ENCODE measurements around the gene DENND1C.

DNA sequence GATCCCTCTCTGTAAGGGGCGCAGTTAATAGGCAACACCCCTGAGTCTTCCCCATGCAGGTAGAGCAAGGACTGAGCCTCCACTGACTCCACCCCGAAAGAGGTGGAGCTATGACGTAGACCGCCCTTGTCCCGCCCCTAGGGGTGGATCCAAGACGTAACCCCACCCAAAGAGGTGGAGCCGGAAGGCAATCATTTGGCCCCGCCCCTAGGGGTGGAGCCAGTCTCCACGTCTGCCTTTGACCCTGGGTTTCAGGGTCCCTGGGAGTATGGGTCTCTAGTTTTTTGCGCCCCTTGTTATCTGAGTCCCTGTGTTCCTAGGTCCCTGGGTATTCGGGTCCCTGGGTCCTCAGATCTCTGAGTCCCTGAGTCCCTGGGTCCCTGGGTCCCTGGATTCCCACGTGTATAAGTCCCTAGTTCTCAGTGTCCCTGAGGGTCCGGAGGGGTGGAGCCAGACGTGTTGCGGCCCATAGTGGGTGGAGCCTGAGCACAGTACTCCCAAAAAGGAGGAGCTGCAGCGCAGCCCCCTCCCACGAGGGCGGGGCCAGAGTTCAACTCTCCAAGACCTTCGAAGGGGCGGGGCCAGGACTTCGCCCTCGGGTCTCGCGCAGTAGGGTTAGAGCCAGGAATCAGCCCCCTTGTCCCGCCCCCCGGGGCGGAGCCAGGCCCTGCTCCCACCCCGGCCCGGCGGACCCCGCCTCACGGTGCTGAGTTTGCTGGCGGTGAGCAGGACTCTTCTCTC is 5.3 kb downstream of the DENND1C start:
- TF ChIP-seq, protein P1, sequence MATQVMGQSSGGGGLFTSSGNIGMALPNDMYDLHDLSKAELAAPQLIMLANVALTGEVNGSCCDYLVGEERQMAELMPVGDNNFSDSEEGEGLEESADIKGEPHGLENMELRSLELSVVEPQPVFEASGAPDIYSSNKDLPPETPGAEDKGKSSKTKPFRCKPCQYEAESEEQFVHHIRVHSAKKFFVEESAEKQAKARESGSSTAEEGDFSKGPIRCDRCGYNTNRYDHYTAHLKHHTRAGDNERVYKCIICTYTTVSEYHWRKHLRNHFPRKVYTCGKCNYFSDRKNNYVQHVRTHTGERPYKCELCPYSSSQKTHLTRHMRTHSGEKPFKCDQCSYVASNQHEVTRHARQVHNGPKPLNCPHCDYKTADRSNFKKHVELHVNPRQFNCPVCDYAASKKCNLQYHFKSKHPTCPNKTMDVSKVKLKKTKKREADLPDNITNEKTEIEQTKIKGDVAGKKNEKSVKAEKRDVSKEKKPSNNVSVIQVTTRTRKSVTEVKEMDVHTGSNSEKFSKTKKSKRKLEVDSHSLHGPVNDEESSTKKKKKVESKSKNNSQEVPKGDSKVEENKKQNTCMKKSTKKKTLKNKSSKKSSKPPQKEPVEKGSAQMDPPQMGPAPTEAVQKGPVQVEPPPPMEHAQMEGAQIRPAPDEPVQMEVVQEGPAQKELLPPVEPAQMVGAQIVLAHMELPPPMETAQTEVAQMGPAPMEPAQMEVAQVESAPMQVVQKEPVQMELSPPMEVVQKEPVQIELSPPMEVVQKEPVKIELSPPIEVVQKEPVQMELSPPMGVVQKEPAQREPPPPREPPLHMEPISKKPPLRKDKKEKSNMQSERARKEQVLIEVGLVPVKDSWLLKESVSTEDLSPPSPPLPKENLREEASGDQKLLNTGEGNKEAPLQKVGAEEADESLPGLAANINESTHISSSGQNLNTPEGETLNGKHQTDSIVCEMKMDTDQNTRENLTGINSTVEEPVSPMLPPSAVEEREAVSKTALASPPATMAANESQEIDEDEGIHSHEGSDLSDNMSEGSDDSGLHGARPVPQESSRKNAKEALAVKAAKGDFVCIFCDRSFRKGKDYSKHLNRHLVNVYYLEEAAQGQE (IDR thresholded peaks at IDR 0.05; ENCODE audit: insufficient read depth in 1 of 2, low read depth in 2 of 2, low read length in 2 of 2): no peak
- TF ChIP-seq TAF1 (IDR thresholded peaks at IDR 0.05; ENCODE audit: borderline replicate concordance, insufficient read depth, low read length): no peak
